Measurements from ENCODE around the gene C1QTNF6.

Gene C1QTNF6

DNA sequence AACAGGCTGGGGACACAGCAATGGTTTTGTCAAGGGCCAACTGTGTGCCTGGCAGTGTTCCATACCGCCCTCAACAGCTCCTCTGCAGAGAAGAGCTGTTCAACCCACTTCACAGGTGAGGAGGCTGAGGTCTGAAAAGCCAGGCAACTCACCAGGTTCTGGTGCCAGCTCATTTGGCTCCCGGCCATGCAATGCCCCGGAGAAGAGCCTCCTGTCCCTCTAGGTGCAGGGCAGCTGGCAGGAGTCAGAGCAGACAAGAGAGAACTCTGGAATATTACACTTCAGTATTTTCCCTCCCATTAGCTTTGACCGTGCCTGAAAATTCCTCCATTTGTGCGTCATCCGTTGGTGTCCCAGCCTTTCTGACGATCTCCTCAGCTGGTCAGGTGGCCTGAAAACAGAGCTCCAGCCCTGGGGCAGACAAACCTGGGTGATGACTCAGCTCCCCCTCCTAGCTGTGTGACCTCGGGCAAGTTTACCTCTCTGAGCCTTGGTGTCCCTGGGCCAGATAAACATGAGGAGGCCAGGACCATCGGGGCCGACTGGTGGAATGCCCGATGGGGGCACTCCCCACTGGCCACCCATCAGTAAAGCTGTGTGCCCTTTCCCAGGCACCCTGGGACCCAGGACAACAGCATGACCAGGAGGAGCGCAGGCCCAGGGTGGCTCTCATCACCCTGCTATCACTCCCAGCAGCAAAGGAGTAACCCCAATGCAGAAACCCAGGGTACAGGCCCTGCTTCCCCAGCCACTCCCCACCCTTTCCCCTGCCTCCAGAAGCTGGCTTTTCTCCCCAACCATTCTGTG is 9.6 kb upstream of the C1QTNF6 start:
- H3K4me3 ChIP-seq (ENCODE audit: low read length): peak overlapping the region; percentile 8; the same call in 1 of the 2 replicates
- peak; percentile 52 for DNase-seq (ENCODE audit: low read depth)

DNA sequence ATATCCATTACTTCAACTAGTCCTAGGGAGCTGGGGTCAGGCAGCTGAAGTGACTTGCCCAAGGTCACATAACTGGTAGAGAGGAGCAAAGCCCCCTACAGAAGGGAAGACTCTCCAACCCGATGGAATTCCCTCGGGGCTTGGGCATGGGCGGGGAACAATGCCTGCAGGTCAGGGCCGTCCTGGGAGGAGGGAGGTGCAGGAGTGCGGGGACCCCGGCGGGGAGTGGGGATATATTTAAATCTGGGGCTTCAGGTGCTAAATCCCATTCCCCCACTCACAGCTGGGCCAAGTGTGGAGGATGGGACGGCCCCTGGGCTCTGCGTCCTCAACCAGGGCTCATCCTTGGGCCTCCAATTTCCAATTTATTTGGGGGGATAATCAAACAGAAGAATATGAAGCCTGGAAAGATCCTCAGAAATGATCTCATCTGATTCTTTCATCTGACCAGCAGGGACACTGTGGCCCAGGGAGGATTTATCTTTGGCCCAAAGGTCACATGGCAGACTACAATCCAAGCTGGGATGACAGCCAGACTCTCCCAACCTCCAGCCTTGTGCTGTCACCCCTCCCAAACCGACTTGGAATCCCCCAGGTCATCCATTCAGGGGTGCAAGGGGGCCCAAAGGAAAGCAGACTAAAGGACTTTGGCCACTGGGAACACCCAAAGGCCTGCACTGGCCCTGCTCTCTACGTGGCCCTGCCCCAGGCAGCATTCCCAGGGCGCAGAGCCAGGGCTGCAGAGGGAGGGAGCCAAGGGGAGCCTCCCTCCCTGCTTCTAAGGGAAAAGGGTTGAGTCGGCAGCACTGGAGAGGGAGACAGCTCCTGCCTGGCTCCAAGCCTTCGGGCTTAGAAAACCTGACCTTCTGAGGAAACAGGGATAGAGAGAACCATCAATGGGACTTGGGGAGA is 8.7 kb upstream of the C1QTNF6 start:
- no peak overlapping the region for H3K4me3 ChIP-seq (ENCODE audit: low read length)
- TF ChIP-seq, protein P1, sequence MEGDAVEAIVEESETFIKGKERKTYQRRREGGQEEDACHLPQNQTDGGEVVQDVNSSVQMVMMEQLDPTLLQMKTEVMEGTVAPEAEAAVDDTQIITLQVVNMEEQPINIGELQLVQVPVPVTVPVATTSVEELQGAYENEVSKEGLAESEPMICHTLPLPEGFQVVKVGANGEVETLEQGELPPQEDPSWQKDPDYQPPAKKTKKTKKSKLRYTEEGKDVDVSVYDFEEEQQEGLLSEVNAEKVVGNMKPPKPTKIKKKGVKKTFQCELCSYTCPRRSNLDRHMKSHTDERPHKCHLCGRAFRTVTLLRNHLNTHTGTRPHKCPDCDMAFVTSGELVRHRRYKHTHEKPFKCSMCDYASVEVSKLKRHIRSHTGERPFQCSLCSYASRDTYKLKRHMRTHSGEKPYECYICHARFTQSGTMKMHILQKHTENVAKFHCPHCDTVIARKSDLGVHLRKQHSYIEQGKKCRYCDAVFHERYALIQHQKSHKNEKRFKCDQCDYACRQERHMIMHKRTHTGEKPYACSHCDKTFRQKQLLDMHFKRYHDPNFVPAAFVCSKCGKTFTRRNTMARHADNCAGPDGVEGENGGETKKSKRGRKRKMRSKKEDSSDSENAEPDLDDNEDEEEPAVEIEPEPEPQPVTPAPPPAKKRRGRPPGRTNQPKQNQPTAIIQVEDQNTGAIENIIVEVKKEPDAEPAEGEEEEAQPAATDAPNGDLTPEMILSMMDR (conservative IDR thresholded peaks at IDR 0.05; ENCODE audit: low read length): peak; percentile 12
- DNase-seq (ENCODE audit: low read depth): peak; percentile 87

More for the DNA sequence above, 9.6 kb upstream of the C1QTNF6 start:
- TF ChIP-seq, protein P1 (conservative IDR thresholded peaks at IDR 0.05; ENCODE audit: low read length): no peak; the same call in 1 of the 2 replicates

DNA sequence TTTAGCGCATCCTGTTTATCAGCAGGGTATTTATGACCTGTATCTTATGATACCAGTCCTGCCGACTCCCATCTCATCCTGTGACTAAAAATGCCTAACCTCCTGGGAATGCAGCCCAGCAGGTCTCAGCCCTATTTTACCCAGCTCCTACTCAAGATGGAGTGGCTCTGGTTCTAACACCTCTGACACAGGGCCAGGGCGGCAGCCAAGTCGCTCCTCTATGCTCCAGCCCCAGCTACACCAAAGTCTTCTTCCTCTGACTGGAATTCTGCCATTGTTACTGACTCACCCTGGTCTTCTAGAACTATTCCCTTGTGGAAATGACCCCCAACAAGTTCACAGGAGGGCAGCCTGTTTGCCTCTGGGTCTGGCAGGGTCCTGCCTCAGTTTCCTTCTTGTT is 7.9 kb upstream of the C1QTNF6 start:
- TF ChIP-seq, protein P1 (conservative IDR thresholded peaks at IDR 0.05; ENCODE audit: low read length): no peak
- DNase-seq (ENCODE audit: low read depth): peak; percentile 16
- no peak overlapping the region for H3K4me3 ChIP-seq (ENCODE audit: low read length)

DNA sequence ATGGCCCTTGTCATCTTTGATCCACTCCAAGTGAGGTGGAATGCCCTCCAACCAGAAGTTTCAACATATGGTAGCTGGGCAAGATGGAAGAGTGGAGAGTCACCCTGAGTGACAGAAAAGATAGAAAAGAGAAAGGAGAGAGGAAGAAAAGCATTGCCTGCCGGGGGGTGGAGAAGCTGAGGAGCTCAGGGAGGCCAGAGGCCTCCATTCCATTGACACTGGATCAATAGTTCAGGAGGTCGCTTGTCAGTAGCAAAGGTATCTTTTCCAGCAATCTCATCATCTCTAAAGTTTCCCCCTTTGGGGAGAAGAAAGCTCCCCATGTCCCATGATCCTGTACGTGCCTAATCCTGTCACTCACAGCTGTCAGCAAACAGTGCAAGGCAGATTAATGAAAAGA is 6.7 kb upstream of the C1QTNF6 start:
- DNase-seq (ENCODE audit: low read depth): no peak
- no peak overlapping the region for H3K4me3 ChIP-seq (ENCODE audit: low read length)
- TF ChIP-seq, protein P1 (conservative IDR thresholded peaks at IDR 0.05; ENCODE audit: low read length): no peak

DNA sequence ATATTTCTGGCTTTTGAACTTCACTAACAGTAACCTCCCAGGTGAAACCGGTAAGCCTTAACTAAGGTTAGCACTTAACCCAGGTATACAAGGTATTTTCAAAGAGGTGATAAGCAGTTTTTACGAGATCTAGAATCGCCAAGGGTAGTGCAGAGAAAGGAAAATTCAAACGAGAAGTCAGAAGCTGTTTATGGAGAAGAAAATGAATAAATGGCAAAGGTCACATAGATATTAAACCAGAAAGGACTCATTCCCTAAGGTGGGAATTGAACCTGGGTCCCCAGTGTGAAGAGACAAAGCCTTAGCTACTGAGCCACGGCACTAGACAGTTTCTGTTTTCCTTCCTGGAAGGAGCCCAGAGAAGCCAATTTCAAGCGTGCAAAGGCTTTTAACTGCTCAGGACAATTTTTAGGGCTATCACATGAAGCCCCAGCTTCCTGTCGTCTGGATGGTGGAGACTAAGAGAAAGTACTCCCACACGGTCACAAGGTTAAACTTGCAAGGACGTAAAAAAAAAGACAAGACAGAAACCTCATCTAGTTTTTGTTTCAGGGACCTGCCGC is 5.7 kb upstream of the C1QTNF6 start:
- peak; percentile 17 for DNase-seq (ENCODE audit: low read depth)

DNA sequence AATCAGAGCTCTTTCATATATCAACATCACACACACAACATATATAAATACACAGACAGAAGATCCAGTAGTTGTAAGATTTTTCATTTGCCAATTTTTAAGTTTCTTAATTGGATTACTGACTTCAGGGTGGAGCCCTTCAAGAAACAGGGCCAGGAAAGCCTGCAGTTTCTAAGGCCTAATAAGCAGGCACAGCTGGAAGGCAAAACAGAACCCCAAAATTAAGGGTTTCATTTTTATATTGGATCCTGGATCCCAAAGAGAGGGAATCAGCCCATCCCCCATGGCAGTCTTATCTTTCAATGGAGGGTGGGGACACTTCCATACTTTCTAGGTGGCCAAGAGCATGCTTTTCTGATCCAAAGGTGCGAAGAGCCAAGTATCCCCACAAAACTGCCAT is 4.7 kb upstream of the C1QTNF6 start:
- no peak overlapping the region for H3K4me3 ChIP-seq (ENCODE audit: low read length)
- TF ChIP-seq, protein P1 (conservative IDR thresholded peaks at IDR 0.05; ENCODE audit: low read length): no peak
- DNase-seq (ENCODE audit: low read depth): no peak

More for the DNA sequence above, 5.7 kb upstream of the C1QTNF6 start:
- H3K4me3 ChIP-seq (ENCODE audit: low read length): no peak overlapping the region
- TF ChIP-seq, protein P1 (conservative IDR thresholded peaks at IDR 0.05; ENCODE audit: low read length): no peak
